CD1c-positive myeloid dendritic cell (primary cell): ENCODE measurements around the gene THAP3.
"Not testable (repeated sequence)": the region's sequence is repeated elsewhere in the genome, so short reads cannot be mapped to it uniquely, and the experiment has no call there.

Source experiments
- DNase-seq: peaks from one replicate; pipeline ENCODE4 v3.0.0-alpha.2; 2016; ENCODE audit errors: extremely low spot score

The THAP3 gene

GRCh38 chr1:6635161-6635909 is 10.7 kb downstream of the THAP3 start:
- no peak for DNase-seq

- no peak for DNase-seq
These were observed 11.5 kb downstream of the THAP3 start for GRCh38 chr1:6635910-6636760.

GRCh38 chr1:6636778-6637177 is 12.1 kb downstream of the THAP3 start:
- not testable (repeated sequence) for DNase-seq

GRCh38 chr1:6637770-6638169 is 13.1 kb downstream of the THAP3 start:
- no peak for DNase-seq

- no peak for DNase-seq
These were observed 13.6 kb downstream of the THAP3 start for GRCh38 chr1:6638226-6638625.

- not testable (repeated sequence) for DNase-seq
These were observed 16.2 kb downstream of the THAP3 start for GRCh38 chr1:6640867-6641266.

GRCh38 chr1:6645018-6645417 is 20.4 kb downstream of the THAP3 start:
- no peak for DNase-seq

GRCh38 chr1:6646499-6647148 is 22.0 kb downstream of the THAP3 start:
- DNase-seq, result peak; percentile 69

GRCh38 chr1:6648556-6648955 is 23.9 kb downstream of the THAP3 start:
- DNase-seq, result no peak

- no peak for DNase-seq
These were observed 27.2 kb downstream of the THAP3 start for GRCh38 chr1:6651909-6652308.

GRCh38 chr1:6652986-6653385 is 28.3 kb downstream of the THAP3 start:
- no peak for DNase-seq

GRCh38 chr1:6653436-6654290 is 29.0 kb downstream of the THAP3 start:
- DNase-seq, result no peak

GRCh38 chr1:6657138-6657537 is 32.5 kb downstream of the THAP3 start:
- no peak for DNase-seq

- DNase-seq, result no peak
These were observed 33.8 kb downstream of the THAP3 start for GRCh38 chr1:6658359-6659060.

- DNase-seq, result no peak
These were observed 35.9 kb downstream of the THAP3 start for GRCh38 chr1:6660415-6661049.

GRCh38 chr1:6662468-6662867 is 37.8 kb downstream of the THAP3 start:
- DNase-seq, result not testable (repeated sequence)

GRCh38 chr1:6666696-6667095 is 42.0 kb downstream of the THAP3 start:
- DNase-seq, result no peak

- no peak for DNase-seq
These were observed 42.5 kb downstream of the THAP3 start for GRCh38 chr1:6667139-6667538.

- DNase-seq, result no peak
These were observed 43.8 kb downstream of the THAP3 start for GRCh38 chr1:6668503-6668902.

GRCh38 chr1:6672558-6672957 is 47.9 kb downstream of the THAP3 start:
- no peak for DNase-seq
